Endodermal cell (in vitro differentiated cells): Measurements from ENCODE around the gene NPIPB2. TPM values are rescaled to one million over a fixed set of nuclear protein-coding genes. Genes with fewer than 3 reads are reported as not detected.
A peak's percentile ranks its signal among the peaks of the same experiment; 100 is the strongest.

Experiments
- DNase-seq: peaks from one replicate; pipeline ENCODE4 v3.0.0-alpha.2; 2017
- H3K27ac ChIP-seq: 2 replicates; pipeline ENCODE4 v1.5.1; 2013; ENCODE audit warnings: mild to moderate bottlenecking, low read depth, low read length, moderate library complexity
- H3K27me3 ChIP-seq: 2 replicates; pipeline ENCODE4 v1.6.1; 2013; ENCODE audit warnings: mild to moderate bottlenecking, low read length, moderate library complexity; ENCODE audit not compliant: insufficient read depth, control insufficient read depth, poor library complexity, severe bottlenecking
- H3K36me3 ChIP-seq: 2 replicates; pipeline ENCODE4 v1.7.0; 2013; ENCODE audit warnings: mild to moderate bottlenecking, low read length, moderate library complexity; ENCODE audit not compliant: control insufficient read depth, insufficient read depth
- H3K4me1 ChIP-seq: one replicate; pipeline ENCODE4 v1.7.0; 2013; ENCODE audit warnings: low read length; ENCODE audit not compliant: control insufficient read depth, insufficient read depth
- H3K4me3 ChIP-seq: 2 replicates; pipeline ENCODE4 v1.5.1; 2013; ENCODE audit warnings: mild to moderate bottlenecking, low read length, moderate library complexity
- H3K9ac ChIP-seq: 2 replicates; pipeline ENCODE4 v1.6.1; 2013; ENCODE audit warnings: mild to moderate bottlenecking, low read length, moderate library complexity; ENCODE audit not compliant: poor library complexity, severe bottlenecking; ENCODE audit errors: extremely low read depth
- H3K9me3 ChIP-seq: 2 replicates; pipeline ENCODE4 v1.6.1; 2013; ENCODE audit warnings: mild to moderate bottlenecking, low read length, moderate library complexity; ENCODE audit not compliant: control insufficient read depth
- H3K27ac Mint-ChIP-seq: 2 replicates; pipeline ENCODE4 v1.8.0; 2020; ENCODE audit warnings: mixed read lengths
- H3K27me3 Mint-ChIP-seq: 2 replicates; pipeline ENCODE4 v1.8.0; 2021; ENCODE audit warnings: mild to moderate bottlenecking, mixed read lengths; ENCODE audit not compliant: insufficient read depth
- H3K36me3 Mint-ChIP-seq: 2 replicates; pipeline ENCODE4 v1.8.0; 2020; ENCODE audit warnings: low read depth, mixed read lengths
- H3K4me1 Mint-ChIP-seq: 2 replicates; pipeline ENCODE4 v1.8.0; 2020; ENCODE audit warnings: mixed read lengths
- H3K4me3 Mint-ChIP-seq: 2 replicates; pipeline ENCODE4 v1.8.0; 2020; ENCODE audit warnings: mild to moderate bottlenecking, moderate library complexity, mixed read lengths
- H3K9me3 Mint-ChIP-seq: 2 replicates; pipeline ENCODE4 v1.8.0; 2020; ENCODE audit warnings: mild to moderate bottlenecking, mixed read lengths
- WGBS, 2 experiments: methylation state at CpG; one replicate each; pipeline versions ENCODE4 v1.1.5 to v1.1.7; 2013; ENCODE audit warnings: missing lambda C conversion rate in 2 of 2, mixed read lengths in 1 of 2; ENCODE audit not compliant: insufficient coverage in 1 of 2, insufficient read length in 1 of 2; 5-methylcytosine and 5-hydroxymethylcytosine counted together
- total RNA-seq, 2 donors: library from RNA; stranded (reverse); fragmentation: NEBNext Ultra II Directional in 1 of 2; extraction: Animal tissue kit (Norgen Biotek cat#: 25700) in 1 of 2; gene quantifications; 2 replicates in 1 of 2; 3 replicates in 1 of 2; pipeline ENCODE4 v1.2.1, GENCODE V29; 2021
- TF ChIP-seq, protein P1 (sequence below): fragments of 200-600 bp; sonication (generic); conservative IDR thresholded peaks from 2 replicates; pipeline ENCODE4 v1.5.0; 2021; ENCODE audit warnings: antibody characterized with exemption, mild to moderate bottlenecking

The NPIPB2 gene
- total RNA-seq, 2 donors from 2014 or later = 10.2 to 15.0 TPM

DNA sequence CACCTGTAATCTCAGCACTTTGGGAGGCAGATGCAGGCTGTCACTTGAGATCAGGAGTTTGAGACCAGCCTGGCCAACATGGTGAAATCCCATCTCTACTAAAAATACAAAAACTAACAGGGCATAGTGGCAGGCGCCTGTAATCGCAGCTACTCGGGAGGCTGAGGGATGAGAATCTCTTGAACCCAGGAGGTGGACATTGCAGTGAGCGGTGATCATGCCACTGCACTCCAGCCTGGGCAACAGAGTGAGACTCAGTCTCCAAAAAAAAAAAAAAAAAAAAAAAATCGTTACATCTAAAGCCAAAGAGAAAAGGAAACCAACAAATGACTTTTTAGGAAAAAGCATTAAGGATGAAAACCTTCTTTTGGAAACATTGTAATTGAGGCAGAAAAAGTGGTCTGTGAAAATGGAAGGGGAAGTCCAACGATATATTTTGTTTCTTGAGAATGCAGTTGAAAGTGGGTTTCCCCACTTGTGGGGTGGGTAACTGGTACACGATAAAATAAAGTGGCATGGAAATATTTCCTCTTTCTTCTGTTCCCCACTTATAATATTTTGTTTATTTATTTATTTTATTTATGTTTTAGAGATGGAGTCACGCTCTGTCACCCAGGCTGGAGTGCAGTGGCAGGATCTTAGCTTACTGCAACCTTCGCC, 37.3 kb upstream of the NPIPB2 start:
- no peaks in the 10 kb centered on the region for H3K36me3 ChIP-seq
- H3K9me3 Mint-ChIP-seq = no peaks in the 10 kb centered on the region
- H3K4me1 ChIP-seq = no peaks in the 10 kb centered on the region
- WGBS, 2 experiments = 79 to 81% methylated on average over 7 of the region's 9 CpGs
- H3K9ac ChIP-seq = no peak overlapping the region
- H3K9me3 ChIP-seq = no peaks in the 10 kb centered on the region
- TF ChIP-seq, protein P1, sequence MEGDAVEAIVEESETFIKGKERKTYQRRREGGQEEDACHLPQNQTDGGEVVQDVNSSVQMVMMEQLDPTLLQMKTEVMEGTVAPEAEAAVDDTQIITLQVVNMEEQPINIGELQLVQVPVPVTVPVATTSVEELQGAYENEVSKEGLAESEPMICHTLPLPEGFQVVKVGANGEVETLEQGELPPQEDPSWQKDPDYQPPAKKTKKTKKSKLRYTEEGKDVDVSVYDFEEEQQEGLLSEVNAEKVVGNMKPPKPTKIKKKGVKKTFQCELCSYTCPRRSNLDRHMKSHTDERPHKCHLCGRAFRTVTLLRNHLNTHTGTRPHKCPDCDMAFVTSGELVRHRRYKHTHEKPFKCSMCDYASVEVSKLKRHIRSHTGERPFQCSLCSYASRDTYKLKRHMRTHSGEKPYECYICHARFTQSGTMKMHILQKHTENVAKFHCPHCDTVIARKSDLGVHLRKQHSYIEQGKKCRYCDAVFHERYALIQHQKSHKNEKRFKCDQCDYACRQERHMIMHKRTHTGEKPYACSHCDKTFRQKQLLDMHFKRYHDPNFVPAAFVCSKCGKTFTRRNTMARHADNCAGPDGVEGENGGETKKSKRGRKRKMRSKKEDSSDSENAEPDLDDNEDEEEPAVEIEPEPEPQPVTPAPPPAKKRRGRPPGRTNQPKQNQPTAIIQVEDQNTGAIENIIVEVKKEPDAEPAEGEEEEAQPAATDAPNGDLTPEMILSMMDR = peak; percentile 24
- H3K27me3 Mint-ChIP-seq = no peaks in the 10 kb centered on the region
- peaks cover 8% of the 10 kb centered on the region for H3K4me1 Mint-ChIP-seq
- no peaks in the 10 kb centered on the region for H3K27me3 ChIP-seq
- no peak overlapping the region for H3K27ac ChIP-seq
- H3K4me3 Mint-ChIP-seq = no peak overlapping the region
- peaks cover under 1% of the 10 kb centered on the region for H3K36me3 Mint-ChIP-seq
- no peak for DNase-seq
- no peak overlapping the region for H3K4me3 ChIP-seq
- H3K27ac Mint-ChIP-seq = no peak overlapping the region

DNA sequence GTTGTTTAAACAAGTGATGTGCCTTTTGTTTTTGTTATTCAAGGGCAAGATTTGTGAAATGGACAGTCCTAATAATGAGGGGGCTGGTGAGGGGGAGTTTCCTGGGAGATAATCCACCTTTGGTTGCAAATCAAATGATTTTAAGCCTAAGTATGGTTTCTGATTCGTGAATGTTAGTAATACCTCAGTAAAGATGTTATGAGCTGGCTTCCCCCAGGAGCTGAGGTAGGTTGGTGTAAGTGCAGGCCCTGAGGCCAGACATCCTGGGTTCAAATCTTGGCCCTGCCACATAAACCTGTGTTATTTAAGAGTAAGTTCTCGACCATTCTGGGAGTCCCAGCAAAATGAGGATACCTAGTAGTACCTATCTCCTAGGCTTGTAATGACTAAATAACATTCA, 36.2 kb upstream of the NPIPB2 start:
- H3K4me3 Mint-ChIP-seq = peak overlapping the region; percentile 91
- H3K4me3 ChIP-seq = no peak overlapping the region
- H3K27ac ChIP-seq = no peak overlapping the region
- peaks cover 6% of the 10 kb centered on the region for H3K36me3 Mint-ChIP-seq
- H3K36me3 ChIP-seq = no peaks in the 10 kb centered on the region
- no peaks in the 10 kb centered on the region for H3K27me3 ChIP-seq
- no peak for DNase-seq
- H3K9me3 ChIP-seq = no peaks in the 10 kb centered on the region
- no peak overlapping the region for H3K9ac ChIP-seq
- H3K4me1 ChIP-seq = no peaks in the 10 kb centered on the region
- no peaks in the 10 kb centered on the region for H3K27me3 Mint-ChIP-seq
- TF ChIP-seq, protein P1 = no peak
- H3K4me1 Mint-ChIP-seq = peaks cover 8% of the 10 kb centered on the region
- H3K27ac Mint-ChIP-seq = no peak overlapping the region
- no peaks in the 10 kb centered on the region for H3K9me3 Mint-ChIP-seq
- 60 to 94% methylated on average over 1 to 2 of the region's 2 CpGs for WGBS, 2 experiments

DNA sequence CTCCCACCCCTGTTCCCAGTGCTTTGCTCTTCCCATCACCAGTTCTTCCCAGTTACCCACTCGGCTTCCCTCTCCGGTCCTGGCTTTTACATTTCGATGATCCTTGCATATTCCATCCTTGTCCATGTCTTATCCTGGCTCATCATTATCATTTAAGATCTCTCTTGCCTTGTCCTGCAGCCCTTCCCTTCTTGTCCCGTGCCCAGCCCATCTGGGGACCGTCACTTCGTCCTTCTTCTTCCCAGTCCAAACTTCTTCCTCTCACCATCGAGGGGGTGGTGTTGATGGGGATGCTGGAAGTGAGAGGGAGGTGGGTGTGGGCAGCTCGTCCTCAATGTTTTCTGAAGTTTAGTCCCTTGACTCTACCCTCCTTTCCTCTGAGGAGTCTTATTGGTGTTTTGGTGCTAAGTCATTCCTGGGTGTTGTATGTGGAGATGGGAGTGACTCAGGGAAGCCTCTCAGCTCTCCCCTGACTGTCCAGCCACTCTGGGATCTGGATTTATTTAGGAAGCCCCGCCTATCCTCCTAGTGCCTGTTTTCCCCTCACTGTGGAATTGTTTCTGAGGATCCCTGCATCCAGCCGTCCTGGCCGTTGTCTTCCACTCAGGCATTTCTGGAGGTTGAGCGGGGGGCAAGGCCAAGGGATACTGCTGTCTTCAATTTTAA, 35.7 kb upstream of the NPIPB2 start:
- DNase-seq = peak; percentile 55
- TF ChIP-seq, protein P1 = no peak
- 65 to 66% methylated on average over 6 to 8 of the region's 12 CpGs for WGBS, 2 experiments
- Histone ChIP-seq H3K27me3 (no peaks in the 10 kb centered on the region), H3K9me3 (no peaks in the 10 kb centered on the region), H3K4me1 (no peaks in the 10 kb centered on the region), H3K4me3 (peak overlapping the region; percentile 98), H3K27ac (no peak overlapping the region), H3K36me3 (no peaks in the 10 kb centered on the region), H3K9ac (no peak overlapping the region)
- Mint-ChIP-seq H3K36me3 (peaks cover 8% of the 10 kb centered on the region), H3K9me3 (no peaks in the 10 kb centered on the region), H3K4me3 (peak overlapping the region; percentile 91), H3K4me1 (peaks cover 8% of the 10 kb centered on the region), H3K27ac (no peak overlapping the region), H3K27me3 (no peaks in the 10 kb centered on the region)
